ENCODE data around the gene TEX36. TPM values are rescaled to one million over a fixed set of nuclear protein-coding genes. Genes with fewer than 3 reads are reported as not detected.

The TEX36 gene
- total RNA-seq, 1 experiment from 2014 or later = 0.25 TPM

GRCh38 chr10:125611756-125612155 is 71.2 kb downstream of the TEX36 start:
- ATAC-seq = no peak
- DNase-seq (ENCODE audit: low read depth, low spot score) = no peak
- ChIA-PET POLR2A (no interaction called here), CTCF (interaction anchor here (1.0 kb wide), 1 partner anchor 90 kb away, joined by 3 read pairs; no protein-coding TSS in a partner anchor), RAD21 (ENCODE audit: low non-redundant PET in 1 of 2, low total read pairs in 2 of 2, uncharacterized antibody in 2 of 2, unreplicated experiment in 2 of 2) (no interaction called here)
- H3K4me2 ChIP-seq (ENCODE audit: low read length) = no peak overlapping the region
- H3K27me3 ChIP-seq (ENCODE audit: insufficient read depth, low read length) = peaks cover 15% of the 10 kb centered on the region; the same call in 1 of the 2 replicates
- H3K9ac ChIP-seq (ENCODE audit: low read length) = no peak overlapping the region
- no peaks in the 10 kb centered on the region for H3K4me1 ChIP-seq (ENCODE audit: control insufficient read depth in 1 of 2, insufficient read depth in 2 of 2, low read length in 2 of 2)
- no peaks in the 10 kb centered on the region for H3K79me2 ChIP-seq (ENCODE audit: insufficient read depth, low read length)
- no peak overlapping the region for H2AFZ ChIP-seq (ENCODE audit: low read depth, low read length, poor library complexity, severe bottlenecking)
- no peaks in the 10 kb centered on the region for H3K9me3 ChIP-seq (ENCODE audit: control insufficient read depth in 1 of 2, insufficient read depth in 1 of 2, low read depth in 1 of 2, low read length in 2 of 2)
- no peaks in the 10 kb centered on the region for H3K36me3 ChIP-seq (ENCODE audit: control insufficient read depth in 1 of 2, insufficient read depth in 2 of 2, low read length in 2 of 2)
- no peak overlapping the region for H3K27ac ChIP-seq (ENCODE audit: low read depth, low read length)
- intact Hi-C loops (cut with micrococcal nuclease) = no loop called here
- BruUV-seq (replicated peaks) = no TSS peak
- H4K20me1 ChIP-seq (ENCODE audit: insufficient read depth) = no peaks in the 10 kb centered on the region
- H3K4me3 ChIP-seq (replicated peaks in 1 of 2; ENCODE audit: low read depth in 1 of 2, low read length in 2 of 2) = no peak overlapping the region
- TF ChIP-seq CEBPB (IDR thresholded peaks at IDR 0.05; ENCODE audit: low read depth) (no peak), MAX (IDR thresholded peaks at IDR 0.05) (no peak), CBX3 (IDR thresholded peaks at IDR 0.05; ENCODE audit: low read depth) (no peak)
- no peaks in the 10 kb centered on the region for H3K9me2 ChIP-seq (ENCODE audit: insufficient read depth)

GRCh38 chr10:125611216-125611615 is 71.7 kb downstream of the TEX36 start:
- Histone ChIP-seq H3K4me3 (replicated peaks in 1 of 2; ENCODE audit: low read depth in 1 of 2, low read length in 2 of 2) (no peak overlapping the region), H2AFZ (ENCODE audit: low read depth, low read length, poor library complexity, severe bottlenecking) (no peak overlapping the region), H3K9me3 (ENCODE audit: control insufficient read depth in 1 of 2, insufficient read depth in 1 of 2, low read depth in 1 of 2, low read length in 2 of 2) (no peaks in the 10 kb centered on the region), H3K9ac (ENCODE audit: low read length) (no peak overlapping the region), H3K79me2 (ENCODE audit: insufficient read depth, low read length) (no peaks in the 10 kb centered on the region), H3K27ac (ENCODE audit: low read depth, low read length) (no peak overlapping the region), H3K4me1 (ENCODE audit: control insufficient read depth in 1 of 2, insufficient read depth in 2 of 2, low read length in 2 of 2) (no peaks in the 10 kb centered on the region), H3K36me3 (ENCODE audit: control insufficient read depth in 1 of 2, insufficient read depth in 2 of 2, low read length in 2 of 2) (no peaks in the 10 kb centered on the region), H3K9me2 (ENCODE audit: insufficient read depth) (no peaks in the 10 kb centered on the region), H4K20me1 (ENCODE audit: insufficient read depth) (no peaks in the 10 kb centered on the region), H3K4me2 (ENCODE audit: low read length) (no peak overlapping the region), H3K27me3 (ENCODE audit: insufficient read depth, low read length) (peaks cover 18% of the 10 kb centered on the region; the same call in 1 of the 2 replicates)
- CTCF ChIA-PET = no interaction called here
- POLR2A ChIA-PET = no interaction called here
- TF ChIP-seq SP1 (IDR thresholded peaks at IDR 0.05; ENCODE audit: low read depth) (no peak), ATF3 (IDR thresholded peaks at IDR 0.05) (no peak), EZH2 (IDR thresholded peaks at IDR 0.05) (no peak), EGR1 (IDR thresholded peaks at IDR 0.05; ENCODE audit: low read depth) (no peak), REST (IDR thresholded peaks at IDR 0.05; ENCODE audit: low read depth) (no peak), CBX3 (IDR thresholded peaks at IDR 0.05; ENCODE audit: low read depth) (no peak)
- DNase-seq (ENCODE audit: low read depth, low spot score) (no peak), ATAC-seq (no peak)
- BruUV-seq (replicated peaks) = no TSS peak
- RAD21 ChIA-PET (ENCODE audit: low non-redundant PET in 1 of 2, low total read pairs in 2 of 2, uncharacterized antibody in 2 of 2, unreplicated experiment in 2 of 2) = no interaction called here
- intact Hi-C loops (cut with micrococcal nuclease) = no loop called here

Measured in HCT116 (cell line).